CD4-positive, CD25-positive, alpha-beta regulatory T cell (primary cell): ENCODE results near the gene SLC34A3. TPM values are rescaled to one million over a fixed set of nuclear protein-coding genes. Genes with fewer than 3 reads are reported as not detected.

Source experiments
- ATAC-seq, 2 donors: fragments of 150-1000 bp; cut with Tn5 transposase; one replicate each; pipeline ENCODE4 v1.10.0; 2021; ENCODE audit warnings: low read depth in 2 of 2, moderate number of reproducible peaks in 2 of 2, moderate library complexity in 1 of 2
- DNase-seq, 3 donors: peaks; one replicate each; pipeline versions ENCODE4 v3.0.0 to v3.0.0-alpha.2; 2012 to 2022; ENCODE audit warnings: mixed read lengths in 1 of 3
- H3K27ac ChIP-seq: one replicate; pipeline ENCODE4 v1.7.0; 2013; ENCODE audit warnings: mild to moderate bottlenecking, low read length; ENCODE audit not compliant: insufficient read depth, poor library complexity, severe bottlenecking
- H3K27me3 ChIP-seq: one replicate; pipeline ENCODE4 v1.7.0; 2013; ENCODE audit warnings: low read length; ENCODE audit not compliant: control insufficient read depth, insufficient read depth
- H3K36me3 ChIP-seq: one replicate; pipeline ENCODE4 v1.7.0; 2013; ENCODE audit warnings: mild to moderate bottlenecking, low read length, moderate library complexity; ENCODE audit not compliant: control insufficient read depth, insufficient read depth
- H3K4me1 ChIP-seq: 2 replicates; pipeline ENCODE4 v1.7.0; 2013; ENCODE audit warnings: mild to moderate bottlenecking, low read length; ENCODE audit not compliant: insufficient read depth, control insufficient read depth, poor library complexity, severe bottlenecking
- H3K4me3 ChIP-seq: one replicate; pipeline ENCODE4 v1.7.0; 2013; ENCODE audit warnings: low read depth, mild to moderate bottlenecking, low read length, moderate library complexity
- H3K9me3 ChIP-seq, 2 experiments: 1 replicate in 1 of 2; 2 replicates in 1 of 2; pipeline ENCODE4 v1.7.0; 2013; ENCODE audit warnings: low read length in 2 of 2, mild to moderate bottlenecking in 1 of 2, moderate library complexity in 1 of 2; ENCODE audit not compliant: control insufficient read depth in 2 of 2
- H3K27ac Mint-ChIP-seq, 3 donors: one replicate each; pipeline ENCODE4 v1.8.0; 2020 to 2022; ENCODE audit warnings: mild to moderate bottlenecking in 3 of 3, mixed read lengths in 3 of 3, moderate library complexity in 2 of 3
- H3K27me3 Mint-ChIP-seq: one replicate; pipeline ENCODE4 v1.8.0; 2022; ENCODE audit warnings: mild to moderate bottlenecking, mixed read lengths
- H3K36me3 Mint-ChIP-seq: one replicate; pipeline ENCODE4 v1.8.0; 2020; ENCODE audit warnings: mixed read lengths
- H3K4me1 Mint-ChIP-seq, 4 donors: one replicate each; pipeline ENCODE4 v1.8.0; 2020 to 2022; ENCODE audit warnings: mixed read lengths in 4 of 4, mild to moderate bottlenecking in 1 of 4
- H3K4me3 Mint-ChIP-seq, 4 donors: one replicate each; pipeline ENCODE4 v1.8.0; 2020 to 2022; ENCODE audit warnings: mild to moderate bottlenecking in 4 of 4, mixed read lengths in 4 of 4, moderate library complexity in 3 of 4
- H3K9me3 Mint-ChIP-seq, 7 donors: one replicate each; pipeline ENCODE4 v1.8.0; 2020 to 2022; ENCODE audit warnings: mixed read lengths in 7 of 7, mild to moderate bottlenecking in 3 of 7, moderate library complexity in 2 of 7
- polyA plus RNA-seq, 4 donors: library from polyadenylated mRNA; unstranded; fragments of 300-500 nt; fragmentation: Illumina TruSeq; gene quantifications; one replicate each; pipeline ENCODE4 v1.2.3, GENCODE V29; 2021
- total RNA-seq: library from RNA; stranded (reverse); gene quantifications from one replicate; pipeline ENCODE4 v1.2.3, GENCODE V29; 2022

The SLC34A3 gene
- total and polyA plus RNA-seq, 5 donors from 2014 or later: not detected

DNA sequence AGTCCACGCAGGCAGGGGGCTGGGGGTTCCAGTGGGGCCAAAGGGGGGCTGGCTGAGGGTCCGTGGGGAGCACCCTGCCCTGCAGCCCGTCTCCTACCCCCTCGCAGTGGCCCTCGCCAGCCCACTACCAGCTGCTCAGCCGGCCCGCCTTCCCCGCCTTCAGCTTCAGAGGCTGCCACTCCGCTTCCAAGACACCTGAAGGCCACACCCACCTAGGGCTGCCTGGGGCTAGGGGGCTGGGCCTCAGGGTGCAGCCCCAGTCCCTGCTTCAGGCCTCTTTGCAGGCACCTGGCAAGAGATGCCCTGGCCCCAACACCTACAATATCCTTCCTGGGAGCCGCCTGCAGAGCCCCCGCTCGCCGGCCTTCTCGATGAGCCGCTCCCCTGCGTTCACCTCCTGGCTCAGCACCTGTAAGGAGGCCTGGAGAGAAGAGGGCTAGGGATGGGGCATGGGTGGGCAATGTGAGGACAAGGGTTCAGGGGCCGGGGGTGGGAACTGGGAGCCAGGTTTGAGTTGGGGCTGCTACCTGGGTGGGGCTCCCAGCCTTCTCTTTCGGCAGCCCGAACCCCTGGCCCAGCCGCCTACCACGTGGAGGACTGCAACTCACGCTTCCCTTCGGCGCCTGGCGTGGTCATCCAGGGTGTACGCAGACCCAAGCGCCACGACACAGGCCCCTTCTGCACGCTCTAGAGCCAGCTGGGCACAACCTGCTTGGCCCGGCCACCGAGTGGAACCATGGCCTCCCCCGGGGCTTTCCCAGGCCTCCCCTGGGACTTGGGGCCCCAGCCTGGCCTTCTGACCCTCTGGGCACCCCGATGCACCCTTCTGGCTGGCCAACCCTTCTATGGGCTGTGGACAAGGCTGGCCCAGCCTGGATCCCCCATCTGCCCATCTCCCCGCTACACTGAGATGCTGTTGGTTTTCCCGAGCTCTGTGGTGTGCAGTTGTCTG is 22.1 kb downstream of the SLC34A3 start:
- peaks cover 27% of the 10 kb centered on the region for H3K4me1 ChIP-seq
- H3K9me3 ChIP-seq: no peaks in the 10 kb centered on the region
- H3K4me1 Mint-ChIP-seq: peaks cover 0 to 23% (median 3%) of the 10 kb centered on the region in 4 donors
- H3K9me3 Mint-ChIP-seq: no peaks in the 10 kb centered on the region
- peaks cover 5% of the 10 kb centered on the region for H3K36me3 ChIP-seq
- H3K27ac ChIP-seq: no peak overlapping the region
- no peaks in the 10 kb centered on the region for H3K36me3 Mint-ChIP-seq
- ATAC-seq: no peak
- DNase-seq: no peak
- no peaks in the 10 kb centered on the region for H3K27me3 ChIP-seq
- H3K27ac Mint-ChIP-seq: no peak overlapping the region
- peak overlapping the region in 1 of 4 donors; percentile 77 for H3K4me3 Mint-ChIP-seq
- H3K27me3 Mint-ChIP-seq: no peaks in the 10 kb centered on the region
- H3K4me3 ChIP-seq: no peak overlapping the region

DNA sequence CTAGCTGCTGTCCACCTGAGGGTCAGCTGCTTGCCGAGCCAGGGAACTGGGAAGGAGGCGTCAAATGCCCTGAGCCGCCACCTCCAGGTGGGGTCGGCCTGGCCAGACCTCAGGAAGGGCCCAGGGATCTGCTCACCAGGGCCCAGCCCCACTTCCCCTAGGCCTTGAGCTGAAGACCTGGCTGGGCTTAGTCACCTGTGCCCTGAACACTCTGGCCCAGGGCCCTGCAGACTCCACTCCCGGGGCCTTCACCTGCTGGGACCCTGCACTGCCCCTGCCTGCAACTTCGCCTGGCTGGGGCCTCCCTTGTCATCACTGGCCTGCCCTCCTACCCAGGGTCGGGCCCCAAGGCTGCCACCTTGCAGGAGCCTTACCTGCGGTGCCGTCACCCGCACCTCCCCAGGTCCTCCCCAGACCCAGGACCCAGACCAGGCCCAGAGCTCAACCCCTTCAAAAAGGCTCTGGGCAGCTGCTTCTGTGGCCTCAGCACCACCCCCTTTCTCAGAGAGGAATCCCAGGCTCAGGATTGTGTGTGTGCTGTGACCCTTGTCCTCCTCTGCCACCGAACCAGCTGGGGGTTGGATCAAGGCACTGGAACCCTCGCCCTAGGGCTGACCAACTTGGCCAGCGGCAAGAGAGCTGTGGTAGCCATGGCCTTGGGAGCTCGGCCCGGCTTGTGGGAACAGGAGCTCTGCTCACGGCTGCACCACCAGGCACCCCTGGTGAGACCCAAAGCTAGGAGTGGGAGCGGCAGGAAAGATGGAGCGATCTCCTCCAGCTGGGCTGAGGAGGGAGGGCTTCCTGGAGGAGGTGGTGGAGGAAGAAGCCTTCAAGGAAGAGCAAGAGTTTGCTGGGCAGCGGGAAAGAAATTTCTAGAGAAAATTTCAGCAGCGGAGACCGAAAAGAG is 23.3 kb downstream of the SLC34A3 start:
- Histone ChIP-seq H3K9me3 (no peaks in the 10 kb centered on the region), H3K36me3 (peaks cover 8% of the 10 kb centered on the region), H3K27me3 (no peaks in the 10 kb centered on the region), H3K4me3 (no peak overlapping the region), H3K27ac (no peak overlapping the region), H3K4me1 (peaks cover 27% of the 10 kb centered on the region)
- H3K4me3 Mint-ChIP-seq: peak overlapping the region; percentile 77 to 96 (median 88)
- DNase-seq (no peak), ATAC-seq (no peak)
- peaks cover 2% of the 10 kb centered on the region for H3K36me3 Mint-ChIP-seq
- H3K9me3 Mint-ChIP-seq: no peaks in the 10 kb centered on the region
- H3K27ac Mint-ChIP-seq: peak overlapping the region in 1 of 3 donors; percentile 46
- H3K4me1 Mint-ChIP-seq: peaks cover 0 to 23% (median 3%) of the 10 kb centered on the region in 4 donors
- H3K27me3 Mint-ChIP-seq: no peaks in the 10 kb centered on the region

DNA sequence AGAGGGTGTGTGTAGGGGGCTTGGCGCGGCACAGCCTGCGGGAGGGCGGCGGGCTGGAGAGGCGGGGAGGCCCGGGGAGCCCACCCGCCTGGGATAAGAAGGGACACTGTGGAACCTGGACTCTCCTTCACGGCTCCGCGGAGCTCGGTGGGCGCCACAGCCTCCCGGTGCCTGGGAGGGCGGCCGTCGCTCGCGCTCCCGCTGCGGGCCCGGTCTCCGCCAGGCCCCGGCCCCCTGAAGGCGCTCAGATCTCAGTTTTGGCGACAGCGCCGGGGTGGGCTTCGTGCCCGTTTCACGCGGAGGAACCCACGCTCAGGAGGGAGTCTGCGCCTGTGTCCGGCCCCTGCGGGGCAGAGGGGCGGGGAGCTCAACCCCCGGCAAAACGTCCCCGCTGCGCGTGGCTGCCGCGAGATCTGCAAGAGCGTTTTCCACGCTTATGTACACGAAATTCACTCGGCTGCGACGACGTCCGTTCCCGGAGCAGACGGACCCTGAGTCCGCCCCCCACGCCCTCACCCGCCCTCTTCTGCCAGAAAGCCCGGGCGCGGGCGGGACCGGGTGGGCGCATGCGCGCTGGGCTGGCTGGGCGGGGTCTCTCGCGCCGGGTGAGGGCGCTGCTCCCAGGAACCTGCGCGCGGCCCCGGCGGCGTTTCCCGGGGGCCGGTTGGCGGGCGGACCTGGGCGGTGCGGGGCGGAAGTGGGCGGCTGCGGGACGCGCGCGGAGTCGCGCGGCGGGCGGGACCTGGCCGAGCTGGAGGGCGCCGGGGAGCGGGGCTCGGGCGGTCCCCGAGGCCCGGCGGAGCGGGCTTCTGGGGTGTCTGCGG is 24.1 kb downstream of the SLC34A3 start, which contains the start of gene NELFB:
Gene NELFB (plus strand): TSS at position 704 of the 824 bp plus-strand sequence.
- ATAC-seq (peak; percentile 89 to 92), DNase-seq (peak; percentile 90 to 95 (median 94))
- Mint-ChIP-seq H3K4me3 (peak within 1 kb of the TSS; percentile 84 to 97 (median 91)), H3K36me3 (peaks cover 7% of the 10 kb centered on the region), H3K9me3 (no peaks in the 10 kb centered on the region), H3K4me1 (peaks cover 0 to 26% (median 3%) of the 10 kb centered on the region in 4 donors), H3K27me3 (no peaks in the 10 kb centered on the region), H3K27ac (peak within 1 kb of the TSS; percentile 67 to 76 (median 76))
- no peaks in the 10 kb centered on the region for H3K27me3 ChIP-seq
- H3K36me3 ChIP-seq: peaks cover 12% of the 10 kb centered on the region
- H3K4me3 ChIP-seq: peak within 1 kb of the TSS; percentile 67
- H3K9me3 ChIP-seq: no peaks in the 10 kb centered on the region
- H3K4me1 ChIP-seq: peaks cover 27% of the 10 kb centered on the region
- H3K27ac ChIP-seq: peak within 1 kb of the TSS; percentile 63

DNA sequence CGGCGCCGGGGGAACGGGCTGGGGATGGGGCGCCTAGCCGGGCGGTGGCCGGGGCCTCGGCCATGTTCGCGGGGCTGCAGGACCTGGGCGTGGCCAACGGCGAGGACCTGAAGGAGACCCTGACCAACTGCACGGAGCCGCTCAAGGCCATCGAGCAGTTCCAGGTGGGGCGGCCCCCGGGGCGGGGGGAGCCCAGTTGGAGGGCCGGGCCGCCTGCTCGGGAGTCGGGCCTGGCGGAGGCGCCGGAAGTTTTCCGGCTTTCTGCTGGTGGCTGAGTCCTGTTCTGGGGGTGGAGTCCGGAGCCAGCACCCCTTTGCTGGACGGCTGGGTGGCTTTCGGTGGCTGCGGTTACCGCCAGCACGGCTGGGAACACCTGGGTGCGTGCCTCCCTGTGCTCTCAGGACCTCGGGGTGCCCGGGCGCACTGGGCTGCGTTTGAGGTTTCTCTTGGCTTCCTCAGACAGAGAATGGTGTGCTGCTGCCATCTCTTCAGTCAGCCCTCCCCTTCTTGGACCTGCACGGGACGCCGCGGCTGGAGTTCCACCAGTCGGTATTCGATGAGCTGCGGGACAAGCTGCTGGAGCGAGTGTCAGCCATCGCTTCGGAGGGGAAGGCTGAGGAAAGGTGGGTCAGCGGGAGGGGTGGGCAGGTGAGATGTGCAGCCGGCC is 24.9 kb downstream of the SLC34A3 start:
- peak in 1 of 3 donors; percentile 50 for DNase-seq
- H3K4me3 Mint-ChIP-seq: peak overlapping the region; percentile 84 to 97 (median 91)

DNA sequence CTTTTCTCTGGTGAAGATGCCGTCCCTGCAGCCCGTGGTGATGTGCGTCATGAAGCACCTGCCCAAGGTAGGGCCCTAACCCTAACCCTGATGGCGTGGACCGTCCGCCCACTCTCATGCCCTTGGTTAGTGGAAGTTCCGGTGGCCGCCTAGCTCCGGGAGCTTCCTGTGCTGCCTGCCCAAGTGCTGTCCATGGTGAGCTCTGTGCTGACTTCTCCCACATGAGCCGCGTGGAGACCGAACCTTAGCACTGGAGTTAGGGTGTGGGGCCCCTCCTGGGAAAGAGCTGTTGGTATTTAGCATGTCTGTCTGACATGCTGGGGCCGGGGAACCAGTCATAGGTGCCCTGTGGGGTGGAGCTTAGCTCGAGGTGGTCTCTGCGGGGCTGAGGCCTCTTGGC is 25.7 kb downstream of the SLC34A3 start:
- ATAC-seq (no peak), DNase-seq (no peak)
- peaks cover 27% of the 10 kb centered on the region for H3K4me1 ChIP-seq
- H3K27ac ChIP-seq: no peak overlapping the region
- Mint-ChIP-seq H3K4me1 (peaks cover 0 to 26% (median 3%) of the 10 kb centered on the region in 4 donors), H3K4me3 (peak overlapping the region; percentile 18 to 92 (median 85)), H3K9me3 (no peaks in the 10 kb centered on the region), H3K27me3 (no peaks in the 10 kb centered on the region), H3K36me3 (peaks cover 7% of the 10 kb centered on the region), H3K27ac (peak overlapping the region in 1 of 3 donors; percentile 67)
- no peaks in the 10 kb centered on the region for H3K27me3 ChIP-seq
- H3K4me3 ChIP-seq: peak overlapping the region; percentile 53
- peaks cover 12% of the 10 kb centered on the region for H3K36me3 ChIP-seq
- H3K9me3 ChIP-seq: no peaks in the 10 kb centered on the region

More for the DNA sequence above, 24.9 kb downstream of the SLC34A3 start:
- Mint-ChIP-seq H3K9me3 (no peaks in the 10 kb centered on the region), H3K4me1 (peaks cover 0 to 26% (median 3%) of the 10 kb centered on the region in 4 donors), H3K36me3 (peaks cover 7% of the 10 kb centered on the region), H3K27ac (peak overlapping the region; percentile 67 to 76 (median 76)), H3K27me3 (no peaks in the 10 kb centered on the region)
- peaks cover 27% of the 10 kb centered on the region for H3K4me1 ChIP-seq
- peak overlapping the region; percentile 63 for H3K27ac ChIP-seq
- H3K9me3 ChIP-seq: no peaks in the 10 kb centered on the region
- ATAC-seq: no peak
- peaks cover 12% of the 10 kb centered on the region for H3K36me3 ChIP-seq
- peak overlapping the region; percentile 53 for H3K4me3 ChIP-seq
- H3K27me3 ChIP-seq: no peaks in the 10 kb centered on the region

DNA sequence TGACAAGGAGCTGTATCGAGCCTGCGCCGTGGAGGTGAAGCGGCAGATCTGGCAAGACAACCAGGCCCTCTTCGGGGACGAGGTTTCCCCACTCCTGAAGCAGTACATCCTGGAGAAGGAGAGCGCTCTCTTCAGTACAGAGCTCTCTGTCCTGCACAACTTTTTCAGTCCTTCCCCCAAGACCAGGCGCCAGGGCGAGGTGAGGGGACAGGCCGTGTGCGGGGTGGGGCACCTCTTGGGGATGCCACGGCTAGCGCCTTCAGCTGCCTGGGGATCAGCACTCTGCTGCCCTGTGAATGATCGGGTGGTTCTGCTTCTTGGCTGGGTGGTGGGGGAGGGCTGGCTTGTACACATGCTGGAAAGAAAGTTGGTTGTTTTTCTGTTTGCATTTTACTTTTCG is 26.2 kb downstream of the SLC34A3 start:
- no peak for DNase-seq
- peak overlapping the region in 1 of 3 donors; percentile 11 for H3K27ac Mint-ChIP-seq
- no peak for ATAC-seq

More for the DNA sequence above, 26.2 kb downstream of the SLC34A3 start:
- Mint-ChIP-seq H3K27me3 (no peaks in the 10 kb centered on the region), H3K4me3 (peak overlapping the region; percentile 18 to 92 (median 85)), H3K9me3 (no peaks in the 10 kb centered on the region), H3K4me1 (peaks cover 0 to 30% (median 4%) of the 10 kb centered on the region in 4 donors), H3K36me3 (peaks cover 11% of the 10 kb centered on the region)
- Histone ChIP-seq H3K27ac (no peak overlapping the region), H3K9me3 (no peaks in the 10 kb centered on the region), H3K27me3 (no peaks in the 10 kb centered on the region), H3K36me3 (peaks cover 12% of the 10 kb centered on the region), H3K4me3 (no peak overlapping the region), H3K4me1 (peaks cover 27% of the 10 kb centered on the region)
